Measurements from ENCODE around the gene PCDHA11.

GRCh38 chr5:140870221-140871201 lies 1.8 kb downstream of the PCDHA11 start:
- TF ChIP-seq CTCF (IDR thresholded peaks at IDR 0.05; ENCODE audit: low read depth, low read length) (no peak), EZH2phosphoT487 (IDR thresholded peaks at IDR 0.05; ENCODE audit: low read depth) (no peak)

Data from OCI-LY3 (cell line).